HG03135 (cell line): ENCODE data around the gene TMUB1.

Experiments
- ATAC-seq: cut with Tn5 transposase; IDR thresholded peaks from one replicate; pipeline ENCODE4 v1.9.1; 2021; ENCODE audit warnings: mild to moderate bottlenecking, moderate library complexity; ENCODE audit not compliant: unreplicated experiment

Gene TMUB1

DNA sequence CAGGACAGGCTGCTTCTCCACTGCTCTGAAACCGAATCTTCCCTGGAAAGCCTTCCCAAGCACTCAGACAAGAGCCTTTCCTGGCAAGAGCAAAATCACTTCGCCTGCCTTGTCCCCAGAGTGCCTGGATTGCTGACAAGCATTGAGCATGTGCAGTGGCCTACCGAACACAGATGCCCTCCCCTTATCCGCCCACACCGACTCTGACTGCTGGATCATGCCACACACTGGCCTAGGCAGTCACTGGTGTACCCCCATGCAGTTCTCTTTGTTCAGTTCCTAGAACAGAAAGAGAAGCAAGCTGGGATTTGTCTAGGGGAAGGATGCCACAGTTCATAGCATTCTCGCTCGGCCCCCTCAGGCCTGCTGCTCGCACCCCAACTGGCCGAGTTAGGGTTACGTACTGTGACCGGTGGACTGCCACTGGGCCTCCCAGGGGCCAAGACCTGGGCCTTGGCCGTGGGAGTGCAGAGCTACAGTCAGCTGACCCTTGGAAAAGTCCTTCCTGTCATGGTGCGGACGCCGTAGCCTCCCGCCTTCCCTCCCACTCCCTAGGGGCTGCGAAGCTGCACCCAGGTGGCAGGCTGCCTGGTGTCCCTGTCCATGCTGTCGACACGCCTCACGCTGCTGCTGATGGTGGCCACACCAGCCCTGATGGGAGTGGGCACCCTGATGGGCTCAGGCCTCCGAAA is 48.1 kb downstream of the TMUB1 start:
- ATAC-seq = no peak

DNA sequence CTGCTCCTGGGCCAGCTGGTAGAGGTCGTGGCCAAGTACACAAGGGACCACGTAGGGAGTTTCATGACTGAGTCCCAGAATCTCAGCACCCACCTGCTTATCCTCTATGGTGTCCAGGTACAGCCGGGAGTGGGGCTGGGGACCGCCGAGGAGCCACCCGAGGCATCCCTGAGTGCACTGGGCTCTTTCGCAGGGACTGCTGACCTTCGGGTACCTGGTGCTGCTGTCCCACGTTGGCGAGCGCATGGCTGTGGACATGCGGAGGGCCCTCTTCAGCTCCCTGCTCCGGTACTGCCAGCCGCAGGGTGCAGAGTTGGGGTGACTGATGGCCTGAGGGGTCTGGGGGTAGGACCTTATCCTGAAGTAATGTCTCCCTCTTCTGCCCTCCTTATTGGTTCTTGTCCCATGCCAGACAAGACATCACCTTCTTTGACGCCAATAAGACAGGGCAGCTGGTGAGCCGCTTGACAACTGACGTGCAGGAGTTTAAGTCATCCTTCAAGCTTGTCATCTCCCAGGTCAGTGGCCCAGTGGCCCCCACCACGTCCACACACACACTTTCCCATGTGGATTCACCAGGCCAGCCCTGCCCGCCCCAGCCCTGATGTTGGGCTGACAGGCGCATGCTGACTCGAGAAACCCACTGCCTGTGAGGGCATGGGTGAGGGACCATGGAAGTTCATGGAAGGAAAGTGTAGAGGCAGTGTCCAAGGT is 48.8 kb downstream of the TMUB1 start:
- ATAC-seq = no peak

- ATAC-seq = no peak
Observed at GRCh38 chr7:151033864-151034249, 49.4 kb downstream of the TMUB1 start.

DNA sequence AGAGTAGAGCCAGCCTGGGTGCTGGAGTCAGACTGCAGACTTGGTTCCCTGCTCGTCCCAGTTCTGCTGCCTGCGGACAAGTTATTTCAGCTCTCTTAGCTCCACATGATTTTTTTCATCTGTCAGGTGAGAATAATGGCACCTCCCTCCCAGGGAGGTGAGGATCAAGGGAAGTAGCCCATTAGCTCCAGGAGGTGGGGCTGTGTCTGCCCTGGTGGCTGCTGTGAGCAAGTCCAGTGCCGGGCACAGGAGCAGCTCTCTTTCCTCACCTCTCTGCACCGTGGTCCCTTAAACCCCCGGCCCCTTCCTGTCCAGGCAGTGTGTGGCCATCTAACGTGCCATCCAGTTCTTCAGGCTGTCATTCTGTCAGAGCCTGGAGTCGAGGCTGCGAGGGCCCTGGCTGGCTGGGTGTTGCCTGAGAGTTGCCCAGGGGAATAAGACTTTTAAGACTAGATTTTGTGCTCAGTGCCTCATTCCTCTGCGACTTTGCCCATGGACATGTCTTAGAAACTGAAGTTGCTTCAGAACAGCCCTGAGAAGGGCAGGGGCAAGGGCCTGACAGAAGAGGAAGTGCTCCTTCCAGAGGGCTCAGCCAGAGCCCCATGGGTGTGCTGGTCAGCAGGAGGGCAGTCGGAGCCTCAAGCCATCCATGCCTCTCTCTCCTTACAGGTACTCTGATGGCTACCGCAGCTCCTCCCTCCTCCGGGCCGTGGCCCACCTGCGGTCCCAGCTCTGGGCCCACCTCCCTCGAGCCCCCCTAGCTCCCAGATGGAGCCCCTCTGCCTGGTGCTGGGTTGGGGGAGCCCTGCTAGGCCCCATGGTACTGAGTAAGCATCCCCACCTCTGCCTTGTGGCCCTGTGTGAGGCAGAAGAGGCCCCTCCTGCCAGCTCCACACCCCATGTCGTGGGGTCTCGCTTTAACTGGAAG is 50.1 kb downstream of the TMUB1 start:
- no peak for ATAC-seq
